Right lobe of liver (tissue), 4 donors: Measurements from ENCODE around the gene DYNC2I2.

Source experiments
- CTCF ChIP-seq, 4 donors: fragments of 200-600 bp in 3 of 4; fragments of 450-650 bp in 1 of 4; IDR thresholded peaks; one replicate each; pipeline versions ENCODE4 v1.5.1 to v1.8.0; 2016 to 2022; ENCODE audit warnings: antibody characterized with exemption in 4 of 4, mild to moderate bottlenecking in 2 of 4
- POLR2A ChIP-seq: fragments of 450-650 bp; IDR thresholded peaks from one replicate; pipeline ENCODE4 v1.6.1; 2017; ENCODE audit warnings: antibody characterized with exemption, mild to moderate bottlenecking
- donor health status: DM: no; HTN: no; CAD: no.
- donor health status: DM: no; HTN: no; CAD: no.
- donor health status: DM: no; HTN: yes; CAD: no.

GRCh38 chr9:128684065-128684324 is 27.3 kb upstream of the DYNC2I2 start:
- TF ChIP-seq CTCF (IDR thresholded peaks at IDR 0.05): no peak
- TF ChIP-seq POLR2A: no peak
